NCI-H146 treated with DMSO at 0.1 percent for 48 hours (cell line): ENCODE measurements around the gene GFI1B.
"Not testable (repeated sequence)": the region's sequence is repeated elsewhere in the genome, so short reads cannot be mapped to it uniquely, and the experiment has no call there.

Experiments used
- DNase-seq: peaks from one replicate; lab custom pipeline; 2025; ENCODE audit not compliant: unreplicated experiment; lab: John Stamatoyannopoulos, UW

The GFI1B gene

DNA sequence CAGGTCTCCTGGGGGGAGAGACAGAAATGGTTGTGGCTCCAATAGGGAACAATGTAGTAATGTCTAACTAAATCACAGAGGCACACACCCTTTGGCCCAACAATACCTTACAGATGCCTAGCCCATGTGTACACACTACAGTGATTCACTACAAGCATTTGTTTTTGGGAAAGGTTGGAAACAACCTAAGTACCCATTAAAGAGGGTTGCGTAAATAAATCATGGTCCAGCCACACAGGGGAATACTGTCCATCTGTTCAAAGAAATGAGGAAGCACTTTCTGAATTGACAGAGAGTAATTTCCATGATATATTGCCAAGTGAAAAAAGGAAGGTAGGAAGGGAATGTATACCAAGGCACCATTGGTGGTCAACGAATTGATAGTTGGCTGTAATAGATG, 30.3 kb downstream of the GFI1B start:
- DNase-seq: no peak

DNA sequence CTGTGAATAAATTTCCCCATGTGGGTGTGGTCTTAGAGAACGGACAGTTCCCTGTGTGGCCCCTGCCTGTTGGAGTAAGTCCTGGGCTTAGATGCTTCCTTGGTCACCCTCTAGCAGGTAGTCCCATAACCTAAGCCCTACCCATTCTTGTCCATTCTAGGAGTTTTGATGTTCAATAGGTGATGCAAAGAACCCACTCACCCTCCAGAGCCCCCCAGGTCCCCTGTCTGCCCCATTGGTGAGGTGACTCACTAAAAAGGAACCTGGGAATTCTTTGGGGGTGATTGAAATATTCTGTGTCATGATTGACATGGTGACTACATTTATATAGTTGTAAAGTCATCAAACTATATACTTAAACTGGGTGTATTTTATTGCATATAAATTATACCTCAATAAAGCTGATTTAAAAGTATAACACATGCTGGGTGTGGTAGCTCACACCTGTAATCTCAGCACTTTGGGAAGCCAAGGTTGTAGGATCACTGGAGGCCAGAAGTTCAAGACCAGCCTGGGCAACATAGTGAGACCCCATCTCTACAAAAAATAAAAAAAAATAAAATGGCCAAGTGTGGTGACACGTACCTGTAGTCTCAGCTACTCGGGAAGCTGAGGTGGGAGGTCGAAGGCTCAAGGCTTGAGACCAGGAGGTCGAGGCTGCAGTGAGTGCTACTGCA, 31.6 kb downstream of the GFI1B start:
- DNase-seq: no peak

DNA sequence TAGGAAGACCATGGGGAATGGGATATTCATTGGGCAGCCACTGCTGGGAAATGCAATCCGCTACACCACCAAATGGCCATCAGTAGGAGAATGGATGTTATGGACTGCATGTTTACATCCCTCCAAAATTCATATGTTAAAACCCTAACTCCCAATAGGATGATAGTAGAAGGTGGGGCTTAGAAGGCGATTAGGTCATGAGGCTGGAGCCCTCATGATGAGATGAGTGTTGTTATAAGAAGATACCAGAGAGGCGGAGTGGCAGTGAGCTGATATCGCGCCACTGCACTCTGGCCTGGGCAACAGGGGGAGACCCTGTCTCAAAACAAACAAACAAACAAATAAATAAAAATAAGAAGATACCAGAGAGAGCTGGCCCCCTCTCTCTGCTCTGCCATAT, 36.2 kb downstream of the GFI1B start:
- no peak for DNase-seq

DNA sequence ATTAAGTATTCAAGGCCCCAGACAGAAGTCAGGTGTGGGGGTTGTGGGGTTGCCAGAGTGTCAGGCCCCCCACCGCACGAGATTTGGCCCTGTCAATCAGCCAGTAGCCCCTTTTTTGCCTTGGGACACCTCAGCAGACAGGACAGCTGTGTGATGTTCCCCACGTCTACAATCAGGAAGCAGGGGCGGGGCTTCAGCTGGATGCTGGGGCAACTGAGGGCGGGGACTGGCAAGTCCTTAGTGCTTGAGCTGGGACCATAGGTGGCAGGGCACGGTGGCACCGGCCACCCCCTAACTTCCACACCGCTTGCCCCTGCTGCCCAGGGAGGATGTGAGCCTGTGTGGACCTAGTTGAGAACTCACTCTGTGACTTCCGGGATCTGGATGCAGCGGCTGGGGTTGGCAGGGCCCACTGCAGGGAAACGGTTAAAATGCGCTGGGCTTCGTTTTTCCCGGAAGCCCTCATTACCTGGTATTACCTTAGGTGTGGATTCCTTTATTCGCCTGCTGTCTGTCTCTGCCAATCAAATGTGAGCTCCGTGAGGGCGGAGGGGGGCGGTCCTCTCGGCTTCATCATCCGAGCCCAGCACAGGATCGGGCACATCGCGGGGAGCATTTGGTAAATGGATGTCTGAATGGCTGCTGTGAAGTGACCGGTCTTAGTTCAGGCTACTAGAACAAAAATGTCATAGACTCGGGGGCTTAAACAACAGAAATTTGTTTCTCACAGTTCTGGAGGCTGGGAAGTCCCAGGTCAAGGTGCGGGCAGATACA, 44.8 kb downstream of the GFI1B start:
- DNase-seq: peak; percentile 13

DNA sequence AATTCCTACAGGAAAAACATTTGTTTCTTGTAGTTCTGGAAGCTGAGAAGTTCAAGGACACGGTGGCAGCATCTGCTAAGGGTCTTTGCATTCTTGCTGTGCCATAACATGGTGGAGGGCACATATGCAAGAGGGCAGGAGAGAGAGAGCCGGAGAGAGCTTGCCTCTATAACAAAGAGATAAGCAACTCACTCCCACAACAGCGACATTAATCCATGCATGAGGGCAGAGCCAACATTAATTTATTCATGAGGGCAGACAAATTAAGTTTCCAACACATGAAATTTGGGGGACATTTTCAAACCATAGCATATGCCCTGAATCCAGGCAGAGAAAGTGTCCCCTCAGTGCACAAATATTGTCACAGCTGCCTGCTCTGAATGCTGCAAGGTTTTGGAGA, 47.9 kb downstream of the GFI1B start:
- DNase-seq: no peak

DNA sequence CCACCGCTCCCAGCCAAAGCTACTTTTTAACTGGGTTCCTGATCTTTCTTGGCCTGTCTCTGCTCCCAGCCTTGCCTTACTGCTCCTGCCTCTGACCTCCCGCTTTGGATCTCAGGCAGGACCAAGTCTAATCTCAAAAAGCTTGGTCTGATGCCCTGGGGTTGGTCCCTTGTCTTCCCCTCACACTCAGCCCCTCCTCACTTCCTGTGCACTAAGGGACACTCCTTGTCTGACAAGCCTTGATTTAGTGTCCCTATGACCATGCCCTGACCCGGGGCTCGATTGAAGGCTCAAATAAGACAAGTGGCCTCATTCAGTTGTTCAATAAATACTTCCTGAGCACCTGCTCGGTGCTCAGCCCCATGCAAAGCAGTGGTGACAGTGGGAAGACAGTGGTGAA, 48.6 kb downstream of the GFI1B start:
- no peak for DNase-seq

DNA sequence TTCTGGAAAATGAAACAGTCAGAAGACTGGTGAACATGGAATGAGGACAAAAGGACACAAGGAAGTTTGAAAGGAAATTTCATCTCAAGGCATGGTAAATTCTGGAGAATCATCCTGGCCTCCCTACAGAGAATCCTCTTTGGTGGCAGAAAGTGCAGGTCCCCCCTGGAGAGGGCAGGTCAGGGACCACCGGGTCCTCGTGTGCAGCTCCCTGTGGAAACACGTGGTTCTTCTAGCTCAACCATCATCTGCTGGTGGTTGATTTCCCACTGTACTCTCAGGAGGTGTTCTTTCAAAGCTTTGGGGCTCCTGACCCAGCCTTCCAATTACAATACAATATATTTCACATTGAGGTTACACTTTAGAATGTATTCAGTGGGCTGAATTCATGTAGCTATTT, 49.7 kb downstream of the GFI1B start:
- no peak for DNase-seq

DNA sequence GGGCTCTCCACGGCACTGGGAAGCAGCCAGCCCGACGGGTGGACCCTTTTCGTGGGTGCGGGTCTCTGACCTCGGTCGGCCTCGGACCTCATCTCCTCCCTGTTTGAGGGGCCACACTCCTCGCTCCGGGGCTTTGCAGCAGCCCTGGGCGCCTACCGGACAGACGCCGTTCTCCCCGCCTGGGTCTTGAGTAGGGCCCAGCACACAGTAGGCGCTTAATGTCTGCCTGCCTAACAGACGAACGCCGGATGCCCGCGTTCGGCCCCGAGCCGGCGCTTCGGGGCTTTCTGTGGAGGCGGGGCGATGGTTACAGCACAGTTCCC, 51.5 kb downstream of the GFI1B start:
- DNase-seq: no peak

DNA sequence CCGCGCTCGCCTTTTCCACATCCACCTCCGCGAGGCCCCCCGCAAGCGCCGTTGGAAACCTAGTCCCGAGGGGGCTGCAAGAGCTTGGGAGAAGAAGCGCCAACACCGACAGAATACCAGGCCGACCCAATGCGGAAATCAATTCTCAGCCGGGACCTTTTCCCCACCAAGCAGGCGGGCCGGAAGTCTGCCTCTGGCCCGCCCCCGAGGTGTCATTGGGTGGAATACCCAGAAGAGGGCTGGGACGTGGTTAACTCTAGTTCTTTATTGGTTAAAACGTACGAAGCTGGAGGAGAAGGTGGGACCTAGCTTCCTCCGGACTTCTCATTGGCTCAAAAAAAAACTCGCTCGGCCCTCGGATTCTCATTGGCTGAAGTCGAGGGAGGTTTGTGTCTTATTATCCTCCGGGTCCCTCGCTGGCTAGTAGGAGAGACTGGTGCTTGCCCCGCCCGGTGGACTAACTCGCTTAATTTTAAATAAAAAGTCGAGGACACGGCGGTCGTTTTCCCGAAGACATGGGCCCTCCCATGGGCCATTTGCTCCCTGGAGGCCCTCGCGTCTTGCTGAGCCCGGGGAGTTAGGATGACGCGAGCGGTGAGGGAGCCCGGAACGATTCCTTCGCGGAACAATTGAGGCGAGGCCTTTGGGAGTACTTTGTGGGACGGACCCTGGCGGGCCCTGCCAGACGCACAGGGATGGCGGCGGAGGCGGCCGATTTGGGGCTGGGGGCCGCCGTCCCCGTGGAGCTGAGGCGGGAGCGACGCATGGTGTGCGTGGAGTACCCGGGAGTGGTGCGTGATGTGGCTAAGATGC, 52.0 kb downstream of the GFI1B start, which contains the start of gene GTF3C5:
GTF3C5 (plus strand) TSS at position 681 of the 813 bp plus-strand sequence; CDS start at position 696, 15 bp downstream.
- DNase-seq: peak; percentile 94

DNA sequence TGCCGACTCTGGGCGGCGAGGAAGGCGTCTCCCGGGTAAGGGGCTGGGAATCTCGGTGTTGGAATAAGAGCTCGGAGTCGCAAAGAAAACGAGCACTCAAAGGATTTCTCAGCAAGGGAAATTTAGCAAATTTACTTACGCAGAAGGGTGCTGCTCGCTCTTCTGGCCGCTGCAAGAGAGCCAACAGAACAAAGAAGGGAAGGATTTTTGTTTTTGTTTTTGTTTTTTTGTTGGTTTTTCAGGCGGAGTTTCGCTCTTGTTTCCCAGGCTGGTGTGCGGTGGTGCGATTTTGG, 52.6 kb downstream of the GFI1B start:
- no peak for DNase-seq

DNA sequence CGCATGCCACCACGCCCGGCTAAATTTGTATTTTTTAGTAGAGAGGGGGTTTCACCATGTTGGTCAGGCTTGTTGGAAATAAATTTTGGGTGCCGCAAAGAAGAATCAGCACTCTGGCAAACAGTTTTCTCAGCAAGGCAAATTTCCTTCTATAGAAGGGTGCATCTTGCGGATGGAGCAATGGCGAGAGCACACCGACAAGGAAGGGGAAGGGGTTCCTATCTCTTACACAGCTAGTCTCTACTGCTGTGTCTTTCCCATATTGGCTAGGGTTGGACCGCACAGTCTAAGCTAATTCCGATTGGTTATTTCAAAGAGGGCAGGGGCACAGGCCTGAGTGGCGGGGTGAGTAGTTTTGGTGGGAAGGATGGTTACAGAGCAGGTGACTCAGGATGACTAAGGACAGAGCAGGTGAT, 53.0 kb downstream of the GFI1B start:
- DNase-seq: no peak

DNA sequence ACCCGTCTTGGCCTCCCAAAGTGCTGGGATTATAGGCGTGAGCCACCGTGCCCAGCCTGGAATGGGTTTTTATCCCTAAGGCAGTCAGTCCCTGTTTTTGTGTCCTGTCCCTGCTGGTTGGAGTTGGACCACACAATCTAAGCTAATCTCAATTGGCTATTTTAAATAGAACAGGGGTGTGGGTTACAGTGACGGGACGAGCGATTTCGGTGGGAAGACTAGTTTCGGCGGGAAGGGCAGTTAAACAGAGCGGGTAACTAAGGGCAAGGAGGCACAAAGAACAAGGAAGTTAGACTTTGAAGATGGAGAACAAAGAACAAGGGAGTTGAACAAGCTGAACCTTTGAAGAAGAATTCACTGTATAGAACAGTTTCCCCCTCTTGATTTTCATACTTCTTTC, 53.7 kb downstream of the GFI1B start:
- no peak for DNase-seq

DNA sequence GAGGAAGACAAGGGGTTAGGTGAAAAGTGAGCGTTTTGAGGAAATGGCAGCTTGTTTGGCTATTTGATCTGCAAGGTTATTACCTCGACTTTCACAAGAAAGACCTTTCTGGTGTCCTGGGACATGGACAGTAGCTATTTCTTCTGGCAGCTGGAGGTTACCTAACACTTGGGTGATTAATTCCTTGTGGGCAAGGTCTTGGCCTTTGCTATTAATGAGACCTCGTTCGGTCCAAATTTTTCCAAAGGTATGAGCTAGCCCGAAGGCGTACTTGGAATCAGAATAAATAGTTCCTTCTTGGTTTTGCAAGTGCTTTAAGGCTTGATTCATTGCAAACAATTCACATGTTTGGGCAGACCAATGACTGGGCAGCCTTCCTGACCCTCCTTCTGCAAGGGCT, 57.2 kb downstream of the GFI1B start:
- DNase-seq: no peak

DNA sequence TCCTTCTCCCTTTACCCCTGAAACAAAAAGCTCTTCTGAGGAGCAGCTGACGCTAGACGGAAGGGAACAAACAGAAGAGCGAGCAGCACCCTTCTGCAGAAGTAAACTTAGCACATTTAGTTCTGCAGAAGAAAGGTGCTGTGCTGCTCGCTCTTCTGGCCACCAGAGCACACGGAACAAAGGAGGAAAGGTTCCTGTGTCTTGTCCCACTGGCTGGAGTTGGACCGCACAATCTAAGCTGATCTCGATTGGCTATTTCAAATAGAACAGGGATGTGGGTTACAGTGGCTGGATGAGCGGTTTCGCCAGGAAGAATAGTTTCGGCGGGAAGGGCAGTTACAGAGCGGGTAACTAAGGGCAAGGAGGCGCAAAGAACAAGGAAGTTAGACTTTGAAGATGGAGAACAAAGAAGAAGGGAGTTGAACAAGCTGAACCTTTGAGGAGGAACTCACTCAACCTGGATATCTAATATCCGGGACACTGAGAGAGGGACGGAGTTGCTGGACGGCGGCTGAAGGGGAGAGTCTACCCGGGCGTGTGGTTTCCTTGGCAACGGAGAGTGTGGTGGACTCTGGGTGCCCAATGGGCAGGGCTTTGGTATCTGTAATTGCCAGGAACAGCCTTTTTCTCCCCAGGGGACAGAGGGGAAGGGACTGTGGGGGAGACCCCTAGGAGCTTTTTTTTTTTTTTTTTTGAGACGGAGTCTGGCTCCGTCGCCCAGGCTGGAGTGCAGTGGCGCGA, 59.5 kb downstream of the GFI1B start:
- DNase-seq: no peak

DNA sequence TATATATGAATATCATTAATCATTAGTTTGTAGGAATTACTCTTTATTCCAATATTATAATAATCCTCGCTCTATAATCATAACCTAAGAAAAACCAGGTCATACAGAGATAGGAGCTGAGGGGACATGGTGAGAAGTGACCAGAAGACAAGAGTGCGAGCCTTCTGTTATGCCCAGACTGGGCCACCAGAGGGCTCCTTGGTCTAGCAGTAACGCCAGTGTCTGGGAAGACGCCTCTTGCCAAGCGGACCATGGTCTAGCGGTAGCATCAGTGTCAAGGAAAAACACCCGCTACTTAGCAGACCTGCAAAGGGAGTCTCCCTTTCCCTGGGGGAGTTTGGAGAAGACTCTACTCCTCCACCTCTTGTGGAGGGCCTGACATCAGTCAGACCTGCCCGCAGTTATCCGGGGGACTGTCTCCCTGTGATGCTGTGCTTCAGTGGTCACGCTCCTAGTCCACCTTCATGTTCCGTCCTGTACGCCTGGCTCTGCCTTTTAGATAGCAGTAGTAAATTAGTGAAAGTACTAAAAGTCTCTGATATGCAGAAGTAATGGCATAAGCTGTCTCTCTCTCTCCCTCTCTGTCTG, 62.5 kb downstream of the GFI1B start:
- not testable (repeated sequence) for DNase-seq
